Fibroblast of lung (primary cell): ENCODE results near the gene PLCB2. TPM values are rescaled to one million over a fixed set of nuclear protein-coding genes. Genes with fewer than 3 reads are reported as not detected.
A peak's percentile ranks its signal among the peaks of the same experiment; 100 is the strongest.

ENCODE experiments used
- DNase-seq, 2 donors: peaks; one replicate each; pipeline versions ENCODE4 v3.0.0 to v3.0.0-alpha.2; 2010; ENCODE audit warnings: low read depth in 2 of 2
- H2AFZ ChIP-seq: 2 replicates; pipeline ENCODE4 v1.5.1; 2012; ENCODE audit warnings: low read length, control low read depth, inconsistent platforms
- H3K27ac ChIP-seq: 2 replicates; pipeline ENCODE4 v1.5.1; 2011; ENCODE audit warnings: low read length, control low read depth; ENCODE audit not compliant: insufficient read depth
- H3K27me3 ChIP-seq: 2 replicates; pipeline ENCODE4 v1.5.1; 2011; ENCODE audit warnings: mild to moderate bottlenecking, low read length; ENCODE audit not compliant: control insufficient read depth, insufficient read depth
- H3K36me3 ChIP-seq: 2 replicates; pipeline ENCODE4 v1.5.1; 2011; ENCODE audit warnings: low read length; ENCODE audit not compliant: control insufficient read depth, insufficient read depth
- H3K4me1 ChIP-seq: 2 replicates; pipeline ENCODE4 v1.5.1; 2011; ENCODE audit warnings: low read length; ENCODE audit not compliant: control insufficient read depth, insufficient read depth; ENCODE audit errors: extremely low read depth
- H3K4me2 ChIP-seq: 2 replicates; pipeline ENCODE4 v1.5.1; 2011; ENCODE audit warnings: low read length, control low read depth; ENCODE audit not compliant: insufficient read depth; ENCODE audit errors: extremely low read depth
- H3K4me3 ChIP-seq, 4 experiments: fragments of 200-600 bp in 1 of 4; sonication (generic) in 1 of 4; replicated peaks in 1 of 4; 2 replicates each; pipeline ENCODE4 v1.5.1; 2011 to 2016; ENCODE audit warnings: low read length in 4 of 4, low read depth in 3 of 4, mild to moderate bottlenecking in 3 of 4, control low read depth in 2 of 4, inconsistent platforms in 1 of 4, mixed read lengths in 1 of 4; ENCODE audit not compliant: insufficient read depth in 1 of 4; ENCODE audit errors: control extremely low read depth in 1 of 4
- H3K79me2 ChIP-seq: 2 replicates; pipeline ENCODE4 v1.5.1; 2012; ENCODE audit warnings: mild to moderate bottlenecking, low read length, inconsistent platforms; ENCODE audit not compliant: control insufficient read depth, insufficient read depth
- H3K9ac ChIP-seq: 2 replicates; pipeline ENCODE4 v1.5.1; 2011; ENCODE audit warnings: mild to moderate bottlenecking, low read length, control low read depth; ENCODE audit not compliant: insufficient read depth
- H3K9me3 ChIP-seq: 2 replicates; pipeline ENCODE4 v1.5.1; 2012; ENCODE audit warnings: low read depth, low read length; ENCODE audit not compliant: control insufficient read depth, insufficient read depth
- H4K20me1 ChIP-seq: 2 replicates; pipeline ENCODE4 v1.5.1; 2011; ENCODE audit warnings: low read length; ENCODE audit not compliant: control insufficient read depth, insufficient read depth; ENCODE audit errors: extremely low read depth
- CTCF ChIP-seq, 2 donors: IDR thresholded peaks in 1 of 2; conservative IDR thresholded peaks in 1 of 2; 1 replicate in 1 of 2; 2 replicates in 1 of 2; pipeline ENCODE4 v1.5.1; 2011 to 2012; ENCODE audit warnings: low read length in 2 of 2, control low read depth in 1 of 2, inconsistent platforms in 1 of 2, low read depth in 1 of 2, mild to moderate bottlenecking in 1 of 2
- EZH2 ChIP-seq: IDR thresholded peaks from 2 replicates; pipeline ENCODE4 v1.5.1; 2012; ENCODE audit warnings: low read length, control low read depth, mild to moderate bottlenecking; ENCODE audit errors: missing control alignments
- polyA plus RNA-seq, 2 donors: library from polyadenylated mRNA; depleted of rRNA in 1 of 2; stranded (reverse) in 1 of 2; unstranded in 1 of 2; fragments of >200 nt; gene quantifications; 2 replicates each; pipeline ENCODE4 v1.2.1, GENCODE V29; 2011 to 2012; ENCODE audit warnings: missing spikeins in 1 of 2
- total RNA-seq: library from RNA; depleted of rRNA; stranded (reverse); fragments of >200 nt; gene quantifications from 2 replicates; pipeline ENCODE4 v1.2.1, GENCODE V29; 2014

The PLCB2 gene
- total and polyA plus RNA-seq, 2 donors (not counting 1 experiment from before 2014, with no cell fraction given): under 0.01 to 0.40 TPM

GRCh38 chr15:40327457-40327856 lies 19.7 kb upstream of the PLCB2 start:
- Histone ChIP-seq H3K27me3 (no peaks in the 10 kb centered on the region), H3K9ac (no peak overlapping the region), H3K36me3 (no peaks in the 10 kb centered on the region), H2AFZ (no peak overlapping the region), H3K4me3 (no peak overlapping the region), H3K79me2 (peaks cover 4% of the 10 kb centered on the region), H3K4me2 (no peak overlapping the region), H4K20me1 (no peaks in the 10 kb centered on the region), H3K27ac (no peak overlapping the region), H3K4me1 (peaks cover 10% of the 10 kb centered on the region), H3K9me3 (no peaks in the 10 kb centered on the region)
- no peak for DNase-seq
- TF ChIP-seq CTCF (conservative IDR thresholded peaks at IDR 0.05 in 1 of 2, IDR thresholded peaks at IDR 0.05 in 1 of 2; ENCODE audit: low read depth in 1 of 2, low read length in 2 of 2) (no peak), EZH2 (no peak)

- DNase-seq: no peak
- peaks cover 12% of the 10 kb centered on the region for H3K4me1 ChIP-seq
- H4K20me1 ChIP-seq: no peaks in the 10 kb centered on the region
- H2AFZ ChIP-seq: no peak overlapping the region
- no peak overlapping the region for H3K4me2 ChIP-seq
- H3K27ac ChIP-seq: no peak overlapping the region
- no peak overlapping the region for H3K4me3 ChIP-seq
- H3K9me3 ChIP-seq: no peaks in the 10 kb centered on the region
- no peak overlapping the region for H3K9ac ChIP-seq
- TF ChIP-seq EZH2: no peak
- no peak for TF ChIP-seq CTCF (conservative IDR thresholded peaks at IDR 0.05 in 1 of 2, IDR thresholded peaks at IDR 0.05 in 1 of 2; ENCODE audit: low read depth in 1 of 2, low read length in 2 of 2)
- H3K36me3 ChIP-seq: no peaks in the 10 kb centered on the region
- H3K79me2 ChIP-seq: peaks cover 4% of the 10 kb centered on the region
- H3K27me3 ChIP-seq: no peaks in the 10 kb centered on the region
Observed at GRCh38 chr15:40325700-40326099, 18.0 kb upstream of the PLCB2 start.

- Histone ChIP-seq H3K9me3 (no peaks in the 10 kb centered on the region), H2AFZ (no peak overlapping the region), H3K4me1 (peaks cover 12% of the 10 kb centered on the region), H3K9ac (no peak overlapping the region), H3K36me3 (no peaks in the 10 kb centered on the region), H4K20me1 (no peaks in the 10 kb centered on the region), H3K79me2 (peaks cover 4% of the 10 kb centered on the region), H3K27ac (no peak overlapping the region), H3K27me3 (no peaks in the 10 kb centered on the region), H3K4me2 (peak overlapping the region; percentile 87), H3K4me3 (peak overlapping the region; percentile 55 to 66 (median 61))
- TF ChIP-seq EZH2 (no peak), CTCF (conservative IDR thresholded peaks at IDR 0.05 in 1 of 2, IDR thresholded peaks at IDR 0.05 in 1 of 2; ENCODE audit: low read depth in 1 of 2, low read length in 2 of 2) (no peak)
- no peak for DNase-seq
Observed at GRCh38 chr15:40325188-40325587, 17.5 kb upstream of the PLCB2 start.
